GM18519 (cell line): ENCODE results near the gene ZNF608.
A peak's percentile ranks its signal among the peaks of the same experiment; 100 is the strongest.

Experiments used
- ATAC-seq: cut with Tn5 transposase; IDR thresholded peaks from one replicate; pipeline ENCODE4 v1.9.1; 2021; ENCODE audit warnings: mild to moderate bottlenecking, moderate library complexity; ENCODE audit not compliant: unreplicated experiment, low FRiP score

ZNF608 gene

DNA sequence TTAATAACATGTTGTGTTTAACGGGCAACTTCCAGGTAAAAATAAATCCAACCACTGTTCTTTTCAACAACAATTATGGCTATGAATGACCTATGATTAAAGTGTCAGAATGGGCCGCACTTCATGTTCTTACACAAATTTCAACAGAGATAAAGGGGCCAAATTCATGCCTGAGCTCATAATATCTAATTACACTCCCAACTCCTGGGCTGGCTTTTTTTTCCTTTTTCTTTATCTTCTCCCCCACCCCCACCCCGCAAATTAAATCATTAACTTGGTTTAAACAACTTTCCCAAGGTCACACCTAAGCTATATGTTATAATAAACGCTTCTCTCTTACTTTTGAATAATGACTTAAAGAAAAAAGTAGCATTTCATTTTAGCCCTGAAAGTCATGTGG lies 25.8 kb downstream of the ZNF608 start:
- ATAC-seq: no peak

DNA sequence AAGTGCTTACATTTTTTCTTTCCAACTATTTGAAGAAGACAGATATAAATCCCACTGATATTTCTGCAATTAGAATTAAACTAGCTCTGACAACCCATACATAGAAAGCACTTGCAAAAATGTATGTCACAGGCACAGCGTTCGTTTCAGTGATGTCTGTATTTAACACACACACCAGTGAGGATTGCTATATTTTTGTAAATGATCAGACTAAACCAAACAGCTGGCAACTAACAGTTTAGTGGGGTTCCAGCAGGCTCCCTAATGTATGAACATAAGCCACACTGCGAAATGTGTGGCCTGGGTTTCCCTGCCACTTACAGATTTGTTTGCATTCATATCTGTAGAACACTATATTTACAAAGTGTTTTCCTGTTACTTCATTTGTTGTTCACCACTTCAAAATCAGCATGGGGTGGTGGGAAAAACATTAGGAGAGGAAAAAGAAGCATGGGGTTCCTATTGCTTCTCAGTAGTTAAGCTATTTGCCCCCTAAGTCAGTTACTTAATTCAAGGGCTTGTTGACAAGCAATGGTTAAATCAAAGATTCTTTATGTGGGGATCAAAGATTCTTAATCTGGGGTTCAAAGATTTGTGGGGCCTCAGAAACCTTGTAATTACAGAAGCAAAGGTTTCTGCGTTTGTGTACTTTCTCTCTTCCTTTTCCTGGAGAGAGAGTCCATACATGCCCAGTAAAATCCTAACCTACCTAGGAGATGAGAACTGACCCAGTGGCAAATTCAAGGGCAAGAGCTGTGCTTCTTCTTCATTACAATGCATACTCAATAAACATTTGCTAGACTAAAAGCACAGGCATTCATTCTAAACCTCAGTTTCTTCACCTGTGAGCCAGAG lies 27.1 kb downstream of the ZNF608 start:
- no peak for ATAC-seq

DNA sequence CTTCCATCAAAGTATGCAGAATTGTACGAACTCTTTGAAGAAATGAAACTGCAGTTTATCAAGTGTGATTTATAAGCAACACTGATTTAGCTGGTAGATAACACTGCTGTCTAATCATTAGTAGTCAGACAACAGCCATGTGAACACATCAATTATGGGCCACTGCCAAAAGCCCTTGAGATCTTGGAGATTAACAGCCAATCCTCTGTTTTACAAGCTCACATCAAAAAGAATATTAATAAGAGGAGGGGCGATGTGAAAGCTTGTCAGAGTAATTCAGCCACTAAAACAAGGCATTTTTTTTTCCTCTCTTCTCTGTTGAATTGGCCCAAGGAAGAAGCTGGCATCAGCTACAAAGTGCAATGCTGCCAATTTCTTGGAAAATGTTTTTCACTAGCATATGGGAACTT lies 28.1 kb downstream of the ZNF608 start:
- no peak for ATAC-seq

DNA sequence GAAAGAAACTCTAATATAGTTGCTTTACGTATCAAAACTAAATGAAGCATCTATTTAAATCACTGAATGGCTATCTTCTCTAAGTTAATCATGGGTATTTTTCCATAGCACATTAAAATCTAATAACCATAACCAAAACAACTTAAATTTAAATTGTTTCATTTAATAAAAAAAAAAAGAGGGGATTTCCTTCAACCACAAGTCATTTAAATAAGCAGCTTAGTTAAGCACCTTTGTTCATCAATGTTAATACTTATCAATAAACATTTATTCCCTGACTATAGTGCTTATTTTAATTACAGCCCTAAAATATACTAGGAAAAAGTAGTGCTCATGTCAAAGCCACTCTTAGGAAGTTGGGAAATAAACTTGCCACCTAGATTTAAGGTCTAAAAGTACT lies 30.3 kb downstream of the ZNF608 start:
- ATAC-seq: no peak

DNA sequence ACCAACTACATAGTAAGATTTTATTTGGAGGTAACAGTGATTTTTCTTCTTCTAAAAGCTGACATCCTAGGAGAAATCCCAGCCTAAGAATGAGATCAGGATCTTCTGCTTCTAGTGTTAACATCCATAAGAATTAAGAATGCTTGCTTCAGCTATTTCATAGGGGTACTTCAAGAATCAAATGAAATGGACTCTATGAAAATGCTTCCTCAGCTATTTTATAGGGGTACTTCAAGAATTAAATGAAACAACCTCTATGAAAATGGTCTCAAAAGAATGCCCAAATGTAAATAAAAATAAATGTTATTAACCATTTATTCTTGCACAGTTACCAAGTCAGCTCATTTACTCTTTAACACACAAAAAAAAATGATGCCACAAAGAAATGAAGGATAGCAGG lies 31.5 kb downstream of the ZNF608 start:
- no peak for ATAC-seq

DNA sequence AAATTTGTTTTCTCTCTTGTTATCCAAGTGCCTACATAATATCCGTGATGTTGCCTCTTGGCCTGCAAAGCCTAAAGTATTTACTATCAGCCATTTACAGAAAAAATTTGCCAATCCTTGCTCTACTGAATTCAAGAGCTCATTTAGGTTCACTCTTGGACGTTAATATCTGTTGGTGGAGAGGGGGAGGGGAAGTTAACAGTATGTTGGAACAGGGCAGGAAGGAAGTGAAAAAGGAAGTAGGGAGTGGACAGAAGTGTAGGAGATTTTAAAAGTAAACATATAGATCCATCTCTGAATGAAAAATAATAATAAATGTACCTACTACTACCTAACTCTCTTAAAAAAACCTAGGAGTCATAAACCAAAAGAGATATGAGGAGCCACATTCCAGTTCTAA lies 32.8 kb downstream of the ZNF608 start:
- ATAC-seq: no peak

DNA sequence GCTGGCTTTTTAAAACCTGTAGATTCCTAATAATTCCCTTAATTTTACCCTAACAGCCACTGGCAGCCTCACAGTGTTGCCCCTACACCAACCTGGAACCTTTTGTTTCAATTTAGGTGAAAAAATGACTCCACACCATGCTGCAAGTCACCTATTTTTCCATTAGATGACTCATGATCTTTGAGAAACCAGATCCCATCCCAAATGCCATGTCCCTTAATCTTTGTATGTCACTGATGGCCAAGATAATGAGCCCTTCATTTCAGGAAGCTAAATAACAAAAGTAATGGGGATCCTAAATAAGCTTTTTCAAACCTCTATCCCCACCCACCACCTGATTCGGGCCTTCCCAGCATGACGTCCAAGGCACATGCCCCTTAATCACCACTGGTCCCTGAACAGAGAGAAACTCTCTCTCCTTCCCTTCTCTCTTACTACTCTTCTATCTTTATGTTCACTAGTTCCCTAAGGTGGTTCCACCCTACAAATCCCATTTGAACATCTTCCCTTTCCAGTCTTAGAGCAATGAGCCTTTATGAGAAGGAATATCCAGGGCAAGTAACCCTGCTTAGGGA lies 33.6 kb downstream of the ZNF608 start:
- no peak for ATAC-seq

DNA sequence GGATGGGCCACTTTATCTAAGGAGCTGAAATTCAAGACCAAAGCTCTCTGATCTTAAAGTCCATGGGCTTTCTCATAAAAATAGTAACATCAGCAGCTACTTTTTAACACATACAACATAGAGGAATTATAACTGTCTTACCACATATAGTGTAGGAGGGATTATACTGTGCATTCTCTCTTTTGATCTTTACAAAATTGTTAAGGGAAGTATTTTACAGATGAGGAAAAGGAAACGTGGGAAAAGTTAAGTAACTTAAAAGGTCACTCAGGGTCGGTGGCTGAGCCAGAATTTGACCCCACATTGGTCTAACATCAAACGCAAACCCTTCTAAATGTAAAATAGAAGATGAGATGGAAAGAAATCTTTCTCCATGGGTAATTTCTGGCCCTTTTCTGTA lies 38.4 kb downstream of the ZNF608 start:
- ATAC-seq: no peak

DNA sequence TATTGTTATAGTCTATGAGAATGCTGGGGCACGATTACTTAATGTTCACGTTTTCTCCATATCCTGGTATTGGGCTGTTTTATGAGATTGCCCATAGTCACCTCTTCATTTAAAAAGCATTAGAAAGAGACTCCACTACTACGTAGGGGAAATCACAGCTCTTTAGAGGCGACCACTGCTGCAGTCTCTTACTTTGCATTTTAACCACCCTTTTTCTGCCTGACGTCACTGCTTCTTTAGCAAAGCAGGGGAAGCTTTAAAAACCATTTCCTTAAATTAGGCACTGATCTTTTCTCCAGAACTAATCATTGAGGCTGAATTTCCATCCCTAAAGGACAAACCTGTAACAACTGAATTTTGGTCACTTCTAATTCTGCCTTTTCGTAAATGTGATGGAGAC lies 38.9 kb downstream of the ZNF608 start:
- ATAC-seq: no peak

DNA sequence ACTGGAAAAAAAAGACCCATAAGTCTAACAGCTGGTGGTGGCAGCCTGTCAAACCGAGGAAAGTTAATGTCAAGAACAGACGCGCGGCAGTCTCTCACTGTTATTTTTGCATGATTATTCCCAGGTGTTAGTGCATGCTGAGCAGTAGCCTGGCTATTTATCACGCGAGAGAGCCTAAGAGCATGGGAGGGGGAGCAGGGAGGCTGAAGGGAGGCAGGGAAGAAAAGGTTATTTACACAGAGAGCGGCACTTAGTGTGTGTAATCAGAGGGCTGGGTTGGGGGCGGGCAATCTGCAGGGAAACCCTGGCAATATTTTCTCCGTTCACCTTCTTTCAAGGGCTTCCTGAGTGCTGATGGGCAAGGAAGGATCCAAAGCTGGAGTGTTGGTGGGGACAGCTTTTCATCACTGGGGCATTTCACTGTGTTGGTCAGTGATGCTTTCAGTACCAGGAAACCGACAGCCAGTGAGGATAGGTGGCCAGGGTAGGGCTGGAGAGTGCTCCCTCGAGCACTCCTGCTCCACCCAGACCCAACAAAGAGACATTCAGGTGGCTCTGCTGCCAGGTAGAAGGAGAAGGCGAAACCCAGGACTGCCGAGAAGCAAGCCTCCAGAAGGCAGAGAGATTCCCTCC lies 39.6 kb downstream of the ZNF608 start:
- no peak for ATAC-seq

DNA sequence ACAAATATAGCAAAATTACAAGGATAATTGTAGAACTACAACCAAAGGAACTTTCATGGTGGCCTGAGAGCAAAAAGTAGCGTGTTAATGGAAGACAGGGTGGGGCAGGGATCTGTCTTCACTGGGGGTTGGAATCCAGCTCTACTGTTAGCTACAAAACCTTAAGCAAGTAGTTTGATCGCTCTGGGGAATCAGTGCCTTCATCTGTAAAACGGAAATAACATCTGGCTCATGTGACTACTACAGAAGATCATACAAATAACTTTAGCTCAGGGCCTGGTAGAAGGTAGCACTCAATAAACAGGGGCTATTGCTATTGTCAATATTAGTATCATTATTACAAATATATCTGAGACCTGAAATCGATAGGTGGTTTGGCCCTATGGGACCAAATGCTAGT lies 40.4 kb downstream of the ZNF608 start:
- ATAC-seq: no peak

DNA sequence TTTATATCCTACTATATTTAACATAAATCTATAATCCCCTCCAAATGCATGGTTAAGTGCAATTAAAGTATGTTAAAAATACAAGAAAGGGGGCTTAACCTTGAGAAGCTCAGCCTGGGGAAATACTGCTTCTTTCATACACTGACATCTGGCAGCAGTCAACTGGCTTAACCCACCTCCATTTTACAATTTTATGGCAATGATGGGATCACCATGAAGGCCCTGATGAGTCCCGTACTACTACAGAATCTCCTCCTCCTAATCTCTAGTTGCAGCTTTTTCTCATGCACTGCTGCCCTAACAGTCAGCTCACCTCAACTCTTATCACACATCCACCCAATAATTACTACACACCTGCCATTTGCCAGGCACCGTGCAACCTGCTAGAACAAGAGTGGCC lies 40.9 kb downstream of the ZNF608 start:
- ATAC-seq: no peak

DNA sequence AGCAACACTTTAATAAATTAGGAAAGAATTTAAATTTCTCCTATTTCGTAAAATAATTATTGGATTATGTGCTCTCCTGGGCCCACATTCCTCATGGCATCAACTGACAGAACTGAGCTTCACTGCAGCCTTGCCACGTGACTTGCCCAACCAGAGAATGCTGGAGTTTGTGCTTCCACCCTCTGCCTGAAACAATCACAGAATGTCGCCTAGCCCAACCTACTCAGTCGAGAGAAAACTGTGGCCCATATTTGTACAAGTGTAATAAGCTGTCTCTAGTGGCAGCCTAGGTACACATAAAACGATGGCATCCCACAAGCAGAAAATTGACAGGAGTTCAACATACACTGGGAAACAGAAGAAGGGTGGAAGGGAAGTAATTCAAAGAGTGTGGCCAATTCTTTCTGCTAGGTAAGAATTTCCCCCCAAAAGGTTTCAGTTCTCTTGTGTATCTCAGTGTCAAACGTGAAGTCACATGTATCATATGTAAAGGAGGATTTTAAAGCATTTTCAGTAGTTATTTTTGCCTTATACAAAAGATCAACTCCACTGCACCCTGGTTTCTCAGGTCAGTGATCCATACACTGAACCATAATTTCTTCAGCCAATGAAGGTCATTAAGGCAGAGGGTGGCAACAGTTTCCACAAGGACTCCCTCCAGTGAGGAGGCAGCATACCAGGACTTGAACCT lies 41.7 kb downstream of the ZNF608 start:
- peak; percentile 56 for ATAC-seq

DNA sequence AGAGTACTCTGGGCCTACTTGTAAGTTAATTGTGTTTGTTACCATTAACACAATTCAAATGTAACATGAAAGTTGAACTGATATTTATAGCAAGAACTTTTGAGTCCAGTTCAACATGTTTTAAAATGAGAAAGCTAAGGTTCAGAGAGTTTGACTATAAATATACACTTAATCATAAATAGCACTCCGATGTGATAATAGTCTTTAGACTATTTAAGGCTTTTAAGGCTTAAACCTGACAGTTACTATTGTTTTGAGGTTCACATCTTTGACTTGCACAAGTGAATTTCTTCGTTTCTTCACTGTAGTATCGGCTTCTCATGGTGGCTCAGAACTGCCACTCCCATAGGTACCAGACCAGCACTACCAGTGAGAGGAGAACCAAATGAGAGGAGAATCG lies 42.4 kb downstream of the ZNF608 start:
- no peak for ATAC-seq

DNA sequence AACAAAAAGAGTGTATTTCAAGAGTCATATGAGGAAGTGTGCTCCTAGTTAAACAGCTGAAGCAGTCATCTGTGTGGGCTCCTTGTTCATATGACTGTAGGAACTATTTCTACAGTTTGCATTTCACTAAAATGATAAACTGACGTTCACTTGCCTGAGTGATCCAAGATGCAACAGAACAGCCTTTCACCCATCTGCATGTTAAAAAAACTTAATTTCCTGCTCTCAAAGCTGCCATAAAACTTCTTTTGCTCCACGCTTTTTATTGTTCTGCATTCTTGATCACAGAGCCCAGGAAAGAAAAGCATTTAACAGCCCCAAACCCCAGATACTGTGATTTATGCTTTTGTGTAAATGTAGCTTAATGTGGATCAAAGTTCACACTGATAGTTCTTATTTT lies 43.9 kb downstream of the ZNF608 start:
- ATAC-seq: peak; percentile 31

DNA sequence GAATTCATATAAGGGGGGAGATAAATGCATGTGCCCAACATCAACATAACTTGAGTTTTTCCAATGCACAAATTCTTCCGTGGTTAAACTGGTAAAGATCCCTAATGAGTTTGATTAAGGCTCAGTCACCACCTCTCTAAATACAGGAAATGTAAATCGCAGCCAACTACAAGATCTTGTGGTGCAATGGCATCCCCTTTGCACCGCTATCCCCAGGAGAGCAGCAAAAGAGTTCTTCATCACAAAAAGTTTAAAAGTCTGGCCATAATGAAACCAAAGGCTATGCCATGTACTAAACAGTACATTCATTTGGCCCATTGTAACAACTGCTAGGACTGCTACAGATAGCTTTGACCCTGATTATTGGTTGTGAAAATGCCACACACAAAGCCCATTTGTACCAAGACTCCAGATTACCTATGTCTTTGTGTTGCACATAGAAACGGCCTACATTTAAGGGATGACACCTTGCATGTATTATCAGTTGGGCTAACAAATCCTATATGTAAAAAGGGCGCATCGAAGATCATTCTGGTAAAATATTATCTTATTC lies 44.5 kb downstream of the ZNF608 start:
- ATAC-seq: no peak

DNA sequence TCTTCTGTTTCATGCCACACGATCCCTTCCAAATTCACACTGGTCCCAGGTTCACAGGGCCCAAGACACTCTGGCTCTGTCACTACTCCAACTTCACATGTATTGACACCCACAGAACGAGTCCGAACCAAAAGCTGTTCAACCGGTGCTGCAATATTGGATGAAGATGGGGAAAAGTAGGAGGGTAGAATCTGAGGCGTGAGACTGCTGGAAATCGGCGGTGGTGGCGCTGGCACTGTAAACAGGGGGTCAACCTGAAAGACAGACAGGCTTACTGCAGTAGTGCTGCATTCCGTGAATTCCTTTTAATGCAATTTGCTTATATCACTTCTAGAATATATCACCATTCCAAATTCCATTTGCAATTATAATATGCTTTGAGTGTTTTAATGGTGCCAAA lies 45.4 kb downstream of the ZNF608 start:
- no peak for ATAC-seq

DNA sequence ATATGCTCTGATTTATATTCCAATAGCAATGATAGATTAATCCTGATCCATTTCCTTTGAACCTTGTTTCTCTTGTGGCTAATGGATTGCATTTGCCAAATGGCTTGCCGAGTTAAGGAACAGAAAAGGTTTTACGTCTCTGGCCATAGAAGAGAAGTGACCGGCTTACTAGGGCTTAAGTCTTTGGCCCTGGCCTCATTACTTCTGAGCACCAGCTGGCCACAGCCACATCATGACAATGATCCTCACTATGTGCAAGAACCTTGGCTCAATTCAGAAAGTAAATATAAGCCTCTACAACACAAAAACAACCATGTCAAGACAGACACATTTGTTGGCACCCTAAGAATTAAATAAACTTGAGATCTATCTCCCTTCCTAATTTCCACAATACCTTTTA lies 46.1 kb downstream of the ZNF608 start:
- no peak for ATAC-seq

DNA sequence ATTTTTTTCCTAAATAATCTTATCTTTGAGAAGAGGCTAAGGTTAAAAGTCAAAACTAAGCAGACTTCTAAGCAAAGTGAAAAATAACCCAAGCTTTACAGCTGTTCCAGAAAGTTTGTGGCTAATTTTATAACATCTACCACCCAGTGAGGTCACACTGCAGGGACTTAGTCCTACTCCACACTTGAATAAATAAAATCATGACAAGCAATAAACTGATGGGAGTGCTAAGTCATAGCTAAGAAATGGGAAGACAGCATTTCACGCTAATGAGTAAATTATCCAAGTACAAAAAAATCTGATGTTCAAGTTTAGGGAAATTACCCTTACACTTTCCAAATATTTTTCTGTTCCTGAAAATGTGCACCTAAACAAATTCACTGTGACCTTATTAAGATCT lies 47.7 kb downstream of the ZNF608 start:
- no peak for ATAC-seq

DNA sequence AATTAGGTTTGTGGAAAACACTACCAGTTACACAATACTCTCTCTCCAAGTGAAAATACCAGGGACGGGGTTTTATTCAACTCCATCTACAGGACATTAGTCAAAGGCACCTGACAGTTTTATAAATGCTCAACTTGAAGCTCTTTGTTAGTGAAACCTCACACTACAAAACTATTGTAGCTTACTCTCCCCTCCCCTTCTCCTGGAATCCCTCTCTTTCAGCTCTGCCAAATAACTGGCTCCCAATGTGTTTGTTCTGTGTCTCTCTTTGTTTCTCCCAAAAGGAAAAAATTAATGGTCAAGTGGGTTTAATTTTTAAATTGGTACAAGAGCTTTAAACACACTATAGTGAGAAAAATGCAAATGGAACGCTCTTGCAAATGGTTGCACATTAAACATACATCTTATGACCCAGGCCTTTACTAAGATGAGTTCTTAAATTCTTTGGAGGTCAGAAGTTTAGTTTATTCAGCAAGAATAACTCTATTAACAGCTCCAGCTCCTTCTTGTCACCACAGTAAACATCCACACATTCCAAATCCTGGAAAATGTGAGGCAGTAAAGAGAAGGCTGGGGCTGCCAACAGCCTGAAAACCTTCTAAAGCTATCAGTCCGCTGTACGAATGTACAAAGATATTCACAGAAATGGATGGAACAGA lies 48.4 kb downstream of the ZNF608 start:
- ATAC-seq: no peak

DNA sequence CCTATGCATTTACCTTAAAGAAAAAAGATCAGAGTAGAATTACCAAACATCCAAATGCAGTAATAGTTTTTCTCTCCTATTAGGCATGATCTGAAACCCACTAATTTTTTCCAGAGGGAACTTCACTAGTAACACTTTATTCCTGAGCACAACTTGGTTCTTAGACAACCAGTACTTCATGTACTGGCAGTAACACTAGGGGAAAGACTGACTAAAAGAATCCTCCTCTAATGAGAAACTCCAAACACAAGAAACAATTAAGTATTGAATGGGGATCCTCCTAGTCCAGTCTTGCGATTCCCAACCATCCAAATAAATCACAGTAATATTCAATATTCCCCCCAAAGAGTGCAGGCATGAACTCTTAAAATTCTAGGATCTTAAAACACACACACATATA lies 48.9 kb downstream of the ZNF608 start:
- no peak for ATAC-seq
